H4 (cell line): ENCODE data around the gene KCNA3. TPM values are rescaled to one million over a fixed set of nuclear protein-coding genes. Genes with fewer than 3 reads are reported as not detected.

Experiments used
- DNase-seq: peaks from one replicate; pipeline ENCODE4 v3.0.0-alpha.2; 2015; ENCODE audit warnings: low spot score
- total RNA-seq: library from RNA; depleted of rRNA; stranded (reverse); fragments of >200 nt; shearing (Covaris generic); gene quantifications from 2 replicates; pipeline ENCODE4 v1.2.3, GENCODE V29; 2014; rRNA removed

Gene KCNA3
- total RNA-seq, result not detected in 2 replicates

- DNase-seq, result no peak
Observed at GRCh38 chr1:110674337-110675059, at the start of gene KCNA3. TSS of gene KCNA3 (minus strand) at chr1:110674940. CDS start at chr1:110674809, 131 bp downstream.

GRCh38 chr1:110722807-110723206 is 48.1 kb upstream of the KCNA3 start:
- DNase-seq, result no peak

GRCh38 chr1:110719908-110720307 is 45.2 kb upstream of the KCNA3 start:
- DNase-seq, result no peak

- DNase-seq, result no peak
Observed at GRCh38 chr1:110718452-110718851, 43.7 kb upstream of the KCNA3 start.

GRCh38 chr1:110717179-110717578 is 42.4 kb upstream of the KCNA3 start:
- no peak for DNase-seq

GRCh38 chr1:110714374-110714995 is 39.7 kb upstream of the KCNA3 start:
- DNase-seq, result no peak

- no peak for DNase-seq
Observed at GRCh38 chr1:110713221-110713620, 38.5 kb upstream of the KCNA3 start.

- no peak for DNase-seq
Observed at GRCh38 chr1:110710314-110710713, 35.6 kb upstream of the KCNA3 start.

GRCh38 chr1:110708974-110709440 is 34.3 kb upstream of the KCNA3 start:
- no peak for DNase-seq

- no peak for DNase-seq
Observed at GRCh38 chr1:110707232-110707631, 32.5 kb upstream of the KCNA3 start.

GRCh38 chr1:110706621-110707020 is 31.9 kb upstream of the KCNA3 start:
- DNase-seq, result no peak

GRCh38 chr1:110702260-110702659 is 27.5 kb upstream of the KCNA3 start:
- no peak for DNase-seq

GRCh38 chr1:110700767-110701166 is 26.0 kb upstream of the KCNA3 start:
- DNase-seq, result no peak

GRCh38 chr1:110697606-110698005 is 22.9 kb upstream of the KCNA3 start:
- no peak for DNase-seq

- DNase-seq, result no peak
Observed at GRCh38 chr1:110696818-110697217, 22.1 kb upstream of the KCNA3 start.

GRCh38 chr1:110690709-110691365 is 16.1 kb upstream of the KCNA3 start:
- DNase-seq, result no peak

- no peak for DNase-seq
Observed at GRCh38 chr1:110689868-110690267, 15.1 kb upstream of the KCNA3 start.

- DNase-seq, result no peak
Observed at GRCh38 chr1:110688514-110688913, 13.8 kb upstream of the KCNA3 start.

- DNase-seq, result no peak
Observed at GRCh38 chr1:110687250-110687649, 12.5 kb upstream of the KCNA3 start.

GRCh38 chr1:110686188-110686587 is 11.4 kb upstream of the KCNA3 start:
- no peak for DNase-seq

- no peak for DNase-seq
Observed at GRCh38 chr1:110684491-110684890, 9.8 kb upstream of the KCNA3 start.

- DNase-seq, result no peak
Observed at GRCh38 chr1:110682898-110683297, 8.2 kb upstream of the KCNA3 start.
